Keratinocyte (primary cell): ENCODE data around the gene CCDC92. TPM values are rescaled to one million over a fixed set of nuclear protein-coding genes. Genes with fewer than 3 reads are reported as not detected.

Source experiments
- DNase-seq: peaks from one replicate; pipeline ENCODE4 v3.0.0-alpha.2; 2011; ENCODE audit warnings: low read depth, missing footprints, low spot score
- FAIRE-seq: peaks from 2 replicates; lab custom pipeline; 2011; peaks lifted over from hg19 to GRCh38; lab: Jason Lieb, UNC
- H2AFZ ChIP-seq: 2 replicates; pipeline ENCODE4 v1.6.0; 2012; ENCODE audit warnings: low read length, control low read depth, inconsistent platforms; ENCODE audit not compliant: control insufficient read depth
- H3K27ac ChIP-seq: 2 replicates; pipeline ENCODE4 v1.5.1; 2011; ENCODE audit warnings: low read length; ENCODE audit not compliant: control insufficient read depth, insufficient read depth
- H3K27me3 ChIP-seq: 3 replicates; pipeline ENCODE4 v1.6.0; 2011; ENCODE audit warnings: low read length; ENCODE audit not compliant: control insufficient read depth, insufficient read depth; ENCODE audit errors: extremely low read depth
- H3K36me3 ChIP-seq, 2 experiments: 2 replicates in 1 of 2; 3 replicates in 1 of 2; pipeline ENCODE4 v1.5.1; 2011; ENCODE audit warnings: low read length in 2 of 2, mild to moderate bottlenecking in 1 of 2; ENCODE audit not compliant: control insufficient read depth in 2 of 2, insufficient read depth in 2 of 2; ENCODE audit errors: extremely low read depth in 1 of 2
- H3K4me1 ChIP-seq: 3 replicates; pipeline ENCODE4 v1.5.1; 2011; ENCODE audit warnings: low read length; ENCODE audit not compliant: control insufficient read depth, insufficient read depth; ENCODE audit errors: extremely low read depth
- H3K4me2 ChIP-seq: 3 replicates; pipeline ENCODE4 v1.6.0; 2011; ENCODE audit warnings: low read depth, low read length; ENCODE audit not compliant: control insufficient read depth, insufficient read depth; ENCODE audit errors: extremely low read depth
- H3K4me3 ChIP-seq, 3 experiments: fragments of 200-600 bp in 1 of 3; sonication (generic) in 1 of 3; 2 replicates in 2 of 3; 3 replicates in 1 of 3; pipeline ENCODE4 v1.5.1; 2011 to 2016; ENCODE audit warnings: low read length in 3 of 3, mild to moderate bottlenecking in 3 of 3, control low read depth in 2 of 3, inconsistent platforms in 1 of 3, low read depth in 1 of 3, mixed read lengths in 1 of 3, mixed run types in 1 of 3, moderate library complexity in 1 of 3; ENCODE audit not compliant: control insufficient read depth in 2 of 3, insufficient read depth in 2 of 3; ENCODE audit errors: extremely low read depth in 1 of 3
- H3K79me2 ChIP-seq: 2 replicates; pipeline ENCODE4 v1.6.0; 2012; ENCODE audit warnings: low read length; ENCODE audit not compliant: control insufficient read depth, insufficient read depth
- H3K9ac ChIP-seq: 3 replicates; pipeline ENCODE4 v1.6.0; 2011; ENCODE audit warnings: low read length; ENCODE audit not compliant: control insufficient read depth, insufficient read depth; ENCODE audit errors: extremely low read depth
- H3K9me1 ChIP-seq: 3 replicates; pipeline ENCODE4 v1.6.0; 2011; ENCODE audit warnings: low read length; ENCODE audit not compliant: control insufficient read depth, insufficient read depth; ENCODE audit errors: extremely low read depth
- H3K9me3 ChIP-seq: 2 replicates; pipeline ENCODE4 v1.5.1; 2012; ENCODE audit warnings: low read depth, low read length; ENCODE audit not compliant: control insufficient read depth
- H4K20me1 ChIP-seq: 3 replicates; pipeline ENCODE4 v1.6.0; 2011; ENCODE audit warnings: low read length; ENCODE audit not compliant: control insufficient read depth, insufficient read depth; ENCODE audit errors: extremely low read depth
- EZH2 ChIP-seq: IDR thresholded peaks from one replicate; pipeline ENCODE4 v1.6.1; 2012; ENCODE audit warnings: inconsistent platforms, mild to moderate bottlenecking, low read length, moderate library complexity
- dilution Hi-C: fragments of 300-500 bp; cut with MboI; formaldehyde crosslinking; loops from one replicate; pipeline ENCODE4 v1.7.0; 2020; ENCODE audit warnings: low sequenced_read_pairs; ENCODE audit not compliant: extremely low pct_ligation_motif_present
- polyA plus RNA-seq, 5 experiments: library from polyadenylated mRNA; depleted of rRNA in 3 of 5; stranded (reverse) in 3 of 5; stranded (forward) in 1 of 5; unstranded in 1 of 5; fragments of >200 nt; gene quantifications; 1 replicate in 1 of 5; 2 replicates in 3 of 5; 3 replicates in 1 of 5; pipeline versions ENCODE4 v1.2.1 to v1.2.3, GENCODE V29; 2011 to 2012; ENCODE audit warnings: missing spikeins in 2 of 5, low read depth in 1 of 5, low replicate concordance in 1 of 5
- TF ChIP-seq, protein P1 (sequence below), 3 experiments: IDR thresholded peaks in 1 of 3; conservative IDR thresholded peaks in 1 of 3; optimal IDR thresholded peaks in 1 of 3; 2 replicates in 2 of 3; 3 replicates in 1 of 3; pipeline versions ENCODE3 to v1.5.1; 2011; ENCODE audit warnings: low read length in 3 of 3, mild to moderate bottlenecking in 3 of 3, moderate library complexity in 2 of 3, control low read depth in 1 of 3, inconsistent platforms in 1 of 3; ENCODE audit not compliant: insufficient read depth in 2 of 3; ENCODE audit errors: extremely low read depth in 1 of 3

Gene CCDC92
- polyA plus RNA-seq, 1 donor (not counting 4 experiments of a cell fraction or from before 2014, with no cell fraction given): 8.3 TPM

DNA sequence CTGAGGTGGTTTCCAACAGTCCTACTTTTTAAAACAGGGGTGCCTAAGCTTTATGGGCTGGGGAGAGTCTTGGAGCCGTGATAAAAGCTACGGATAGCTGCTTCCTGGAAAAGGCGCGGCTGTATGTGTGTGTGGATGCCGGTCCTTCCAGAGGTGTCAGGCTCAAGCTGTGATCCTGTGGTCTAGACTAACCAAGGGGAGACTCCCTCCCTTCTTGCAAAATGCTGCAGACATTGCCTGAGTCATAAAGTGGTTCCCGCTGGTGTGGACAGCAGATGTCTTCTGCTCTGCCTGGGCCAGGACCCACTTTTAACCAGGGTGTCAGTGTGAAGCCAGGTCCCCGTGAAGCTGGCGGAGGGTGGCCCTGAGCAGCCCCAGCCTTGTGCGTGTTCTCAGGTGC lies 37.8 kb downstream of the CCDC92 start:
- no peak overlapping the region for H2AFZ ChIP-seq
- H3K4me2 ChIP-seq: no peak overlapping the region
- peaks cover 0 to 3% of the 10 kb centered on the region in 2 experiments for H3K36me3 ChIP-seq
- dilution Hi-C loops: no loop called here
- no peaks in the 10 kb centered on the region for H3K9me3 ChIP-seq
- peaks cover 12% of the 10 kb centered on the region for H3K27me3 ChIP-seq
- DNase-seq (no peak), FAIRE-seq (no peak)
- no peak overlapping the region for H3K9ac ChIP-seq
- no peaks in the 10 kb centered on the region for H3K79me2 ChIP-seq
- H3K4me3 ChIP-seq: no peak overlapping the region
- H3K9me1 ChIP-seq: no peaks in the 10 kb centered on the region
- H3K27ac ChIP-seq: no peak overlapping the region
- no peaks in the 10 kb centered on the region for H4K20me1 ChIP-seq
- no peaks in the 10 kb centered on the region for H3K4me1 ChIP-seq
- TF ChIP-seq, protein P1, sequence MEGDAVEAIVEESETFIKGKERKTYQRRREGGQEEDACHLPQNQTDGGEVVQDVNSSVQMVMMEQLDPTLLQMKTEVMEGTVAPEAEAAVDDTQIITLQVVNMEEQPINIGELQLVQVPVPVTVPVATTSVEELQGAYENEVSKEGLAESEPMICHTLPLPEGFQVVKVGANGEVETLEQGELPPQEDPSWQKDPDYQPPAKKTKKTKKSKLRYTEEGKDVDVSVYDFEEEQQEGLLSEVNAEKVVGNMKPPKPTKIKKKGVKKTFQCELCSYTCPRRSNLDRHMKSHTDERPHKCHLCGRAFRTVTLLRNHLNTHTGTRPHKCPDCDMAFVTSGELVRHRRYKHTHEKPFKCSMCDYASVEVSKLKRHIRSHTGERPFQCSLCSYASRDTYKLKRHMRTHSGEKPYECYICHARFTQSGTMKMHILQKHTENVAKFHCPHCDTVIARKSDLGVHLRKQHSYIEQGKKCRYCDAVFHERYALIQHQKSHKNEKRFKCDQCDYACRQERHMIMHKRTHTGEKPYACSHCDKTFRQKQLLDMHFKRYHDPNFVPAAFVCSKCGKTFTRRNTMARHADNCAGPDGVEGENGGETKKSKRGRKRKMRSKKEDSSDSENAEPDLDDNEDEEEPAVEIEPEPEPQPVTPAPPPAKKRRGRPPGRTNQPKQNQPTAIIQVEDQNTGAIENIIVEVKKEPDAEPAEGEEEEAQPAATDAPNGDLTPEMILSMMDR (optimal IDR thresholded peaks at IDR 0.05 in 1 of 3, IDR thresholded peaks at IDR 0.05 in 1 of 3, conservative IDR thresholded peaks at IDR 0.05 in 1 of 3; ENCODE audit: extremely low read depth in 1 of 3, insufficient read depth in 2 of 3, low read length in 3 of 3): no peak
- TF ChIP-seq EZH2: no peak

DNA sequence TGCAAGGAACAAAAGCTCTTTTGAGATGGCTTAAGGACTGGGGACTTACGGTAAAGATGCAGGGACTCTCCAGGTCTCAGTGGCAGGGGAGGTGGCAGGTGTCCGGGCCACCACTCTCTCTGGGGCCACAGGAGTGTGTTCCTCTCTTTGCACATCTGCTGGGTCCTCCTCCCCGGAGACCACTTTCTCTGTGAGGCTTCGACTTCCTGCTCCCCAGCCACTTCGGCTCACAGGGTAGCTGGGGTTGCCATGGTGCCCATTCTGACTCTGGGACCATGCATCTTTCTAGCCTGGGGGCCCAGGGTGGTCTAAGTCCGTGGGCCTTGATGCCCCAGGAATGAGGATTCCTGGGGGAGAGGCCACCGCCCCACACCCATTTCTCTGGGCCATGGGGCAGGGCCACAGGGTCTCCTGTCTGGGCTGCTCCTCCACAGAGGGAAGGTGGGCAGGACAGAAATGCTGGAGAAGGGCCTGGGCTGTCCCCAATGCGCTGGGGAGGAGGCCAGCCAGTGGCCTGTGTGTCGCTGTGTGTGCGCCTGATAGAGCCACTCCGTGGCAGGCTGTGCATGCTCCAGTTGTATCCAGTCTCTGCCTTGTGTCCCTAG lies 38.5 kb downstream of the CCDC92 start:
- FAIRE-seq (no peak), DNase-seq (no peak)
- no peaks in the 10 kb centered on the region for H3K9me3 ChIP-seq
- no peak overlapping the region for H2AFZ ChIP-seq
- peaks cover 0 to 3% of the 10 kb centered on the region in 2 experiments for H3K36me3 ChIP-seq
- no peak overlapping the region for H3K4me2 ChIP-seq
- H3K4me1 ChIP-seq: no peaks in the 10 kb centered on the region
- H3K27me3 ChIP-seq: peaks cover 12% of the 10 kb centered on the region
- dilution Hi-C loops: no loop called here
- H3K79me2 ChIP-seq: no peaks in the 10 kb centered on the region
- H3K9ac ChIP-seq: no peak overlapping the region
- H3K27ac ChIP-seq: no peak overlapping the region
- TF ChIP-seq EZH2: no peak
- TF ChIP-seq, protein P1 (optimal IDR thresholded peaks at IDR 0.05 in 1 of 3, IDR thresholded peaks at IDR 0.05 in 1 of 3, conservative IDR thresholded peaks at IDR 0.05 in 1 of 3; ENCODE audit: extremely low read depth in 1 of 3, insufficient read depth in 2 of 3, low read length in 3 of 3): no peak
- no peaks in the 10 kb centered on the region for H3K9me1 ChIP-seq
- H4K20me1 ChIP-seq: no peaks in the 10 kb centered on the region
- H3K4me3 ChIP-seq: no peak overlapping the region
